Heart right ventricle (tissue), 16 donors: ENCODE results near the gene RBM5. TPM values are rescaled to one million over a fixed set of nuclear protein-coding genes. Genes with fewer than 3 reads are reported as not detected.

Source experiments
- ATAC-seq, 8 donors: fragments of 200-7000 bp; cut with Tn5 transposase; one replicate each; pipeline ENCODE4 v1.9.1; 2020; ENCODE audit warnings: mild to moderate bottlenecking in 8 of 8, moderate library complexity in 8 of 8, moderate number of reproducible peaks in 1 of 8
- DNase-seq, 2 donors: peaks; one replicate each; pipeline ENCODE4 v3.0.0-alpha.2; 2020
- H3K27ac ChIP-seq, 10 donors: fragments of 200-600 bp; sonication (generic) in 2 of 10; one replicate each; pipeline versions ENCODE4 v1.5.0 to v1.8.0; 2020 to 2022; ENCODE audit warnings: mild to moderate bottlenecking in 3 of 10
- H3K27me3 ChIP-seq, 7 donors: fragments of 200-600 bp; one replicate each; pipeline ENCODE4 v1.8.0; 2021 to 2022; ENCODE audit warnings: mild to moderate bottlenecking in 2 of 7
- H3K36me3 ChIP-seq, 9 donors: fragments of 200-600 bp; sonication (generic) in 1 of 9; one replicate each; pipeline versions ENCODE4 v1.5.0 to v1.8.0; 2020 to 2022; ENCODE audit warnings: mild to moderate bottlenecking in 2 of 9
- H3K4me1 ChIP-seq, 9 donors: fragments of 200-600 bp; sonication (generic) in 1 of 9; one replicate each; pipeline versions ENCODE4 v1.5.0 to v1.8.0; 2020 to 2022; ENCODE audit warnings: mild to moderate bottlenecking in 4 of 9
- H3K4me3 ChIP-seq, 10 donors: fragments of 200-600 bp; sonication (generic) in 2 of 10; one replicate each; pipeline versions ENCODE4 v1.5.0 to v1.8.0; 2020 to 2022; ENCODE audit warnings: mild to moderate bottlenecking in 7 of 10, moderate library complexity in 2 of 10
- H3K9me3 ChIP-seq, 11 donors: fragments of 200-600 bp in 10 of 11; sonication (generic) in 2 of 11; one replicate each; pipeline versions ENCODE4 v1.5.0 to v1.8.0; 2013 to 2022; ENCODE audit warnings: mild to moderate bottlenecking in 2 of 11, control low read depth in 1 of 11, moderate library complexity in 1 of 11
- CTCF ChIP-seq, 9 donors: fragments of 200-600 bp; sonication (generic) in 2 of 9; IDR thresholded peaks; one replicate each; pipeline versions ENCODE4 v1.5.0 to v1.8.0; 2021 to 2022; ENCODE audit warnings: antibody characterized with exemption in 9 of 9, mild to moderate bottlenecking in 5 of 9, moderate library complexity in 1 of 9
- WGBS, 2 donors: extraction: QIAGEN DNeasy Blood & Tissue Kit; methylation state at CpG; one replicate each; pipeline ENCODE4 v1.1.7; 2013; ENCODE audit warnings: inconsistent platforms in 1 of 2; 5-methylcytosine and 5-hydroxymethylcytosine counted together
- intact Hi-C, 10 donors: fragments of 100-400 bp; cut with DNase I; formaldehyde crosslinking; loops; one replicate each; pipeline versions ENCODE4 v1.11.1 to v1.14.2; 2022
- polyA plus RNA-seq, 2 donors: library from polyadenylated mRNA; stranded (reverse); fragments of 200-250 nt; gene quantifications; one replicate each; pipeline ENCODE4 v1.2.3, GENCODE V29; 2013
- total RNA-seq, 10 donors: library from RNA; stranded (reverse); fragmentation: NEBNext Ultra II Directional in 3 of 10; extraction: Animal tissue kit (Norgen Biotek cat#: 25700) in 3 of 10; gene quantifications; one replicate each; pipeline versions ENCODE4 v1.2.1 to v1.2.4, GENCODE V29; 2021 to 2023
- donor health status: Arrhythmogenic right ventricular cardiomyopathy.
- donor health status: ischemic (EF 13 %, LVEDD 7.1; RV severe dilation, severe dysfunction).
- donor health status: healthy with polysubstance abuse.
- donor health status: DM: no; HTN: yes; CAD: no.
- donor health status: DM: no; HTN: no; CAD: no.
- donor health status: ischemic (EF 25% LVEDD 6.9; RV normal size, moderate dysfunction).
- donor health status: ischemic (EF 25% LVEDD 5.7; RV mildly dilated, moderate dysfunction).
- donor health status: healthy.
- donor health status: DM: yes; HTN: yes; CAD: no.
- donor health status: Ischemic cardiomyopathy.
- donor health status: ischemic (EF 35%, LVEDD 5.7; RV mildly dilated, moderate dysfunction).
- donor health status: nonischemic (EF 11% LVEDD 7.7; RV severe dilation, severe dysfunction).
- donor health status: DM: yes; HTN: yes; CAD: no.
- donor health status: PGD.
- donor health status: ischemic (EF 29% LVEDD 5.4; RV normal size, mild dysfunction).
- donor health status: nonischemic (EF 23%, LVEDD 6.1; RV moderate dilation, normal function).

RBM5 gene
- total and polyA plus RNA-seq, 12 donors: 30.2 to 86.3 (median 56.8) TPM

DNA sequence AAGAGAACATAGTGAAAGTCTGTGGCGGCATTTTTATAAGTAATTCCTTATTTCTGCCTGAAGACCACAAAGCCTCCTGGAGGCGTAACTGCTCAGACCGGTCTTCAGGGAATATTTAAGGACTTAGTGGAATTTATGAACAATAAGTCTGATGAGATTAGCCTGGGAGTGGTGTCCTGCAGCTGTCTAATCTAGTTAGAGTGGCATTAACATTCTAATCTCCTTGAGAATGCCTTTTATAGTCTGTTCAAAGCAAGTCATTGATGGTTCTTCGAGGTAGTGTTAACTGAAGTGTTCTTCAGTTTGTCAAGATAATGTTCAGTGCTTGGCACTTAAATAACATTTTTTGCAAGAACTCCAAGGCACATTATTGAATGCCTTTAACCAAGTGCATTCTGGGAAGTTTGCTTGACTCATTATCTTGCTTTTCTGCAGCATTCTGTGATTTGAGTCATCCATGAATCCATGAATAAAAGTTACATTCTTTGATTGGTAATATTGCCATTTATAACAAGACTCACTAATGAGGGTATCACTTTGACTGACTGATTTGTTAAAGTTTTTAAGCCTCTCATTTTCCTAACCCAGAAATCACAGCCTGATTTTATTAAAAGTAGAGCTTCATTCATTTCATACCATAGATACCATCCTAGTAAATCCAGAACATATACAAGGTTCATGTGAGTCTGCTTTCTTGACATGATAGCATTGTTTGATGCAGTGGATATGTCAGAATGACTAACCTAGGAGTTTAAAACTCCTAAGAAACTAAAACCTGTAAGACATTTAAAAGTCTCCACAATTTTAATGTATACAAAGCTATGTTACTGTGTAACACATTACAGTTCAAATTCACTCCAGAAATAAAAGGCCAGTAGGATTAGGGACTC, 12.5 kb downstream of the RBM5 start:
- peak overlapping the region in 1 of 10 donors; percentile 1 for H3K27ac ChIP-seq
- ATAC-seq: peak in 2 of 8 donors; percentile 36 to 60

DNA sequence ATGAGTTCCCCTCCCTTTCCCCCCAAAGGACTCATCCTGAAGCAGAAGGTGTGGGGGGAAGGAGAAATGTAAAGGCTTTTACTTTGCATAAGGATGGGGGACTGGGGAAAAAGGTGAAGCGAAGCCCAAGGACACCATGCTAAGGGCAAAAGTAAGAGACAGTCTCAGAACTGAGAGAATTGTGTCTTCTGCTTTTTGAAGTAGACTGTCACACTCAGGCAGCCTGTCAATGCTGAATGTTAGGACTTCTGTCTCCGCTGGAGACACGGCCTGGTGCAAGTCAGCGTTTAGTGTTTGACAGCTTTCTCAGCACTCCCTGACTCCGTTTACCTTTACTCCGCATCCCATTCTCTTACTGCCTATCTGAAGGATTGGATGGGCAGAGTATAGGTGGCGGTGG, 13.8 kb downstream of the RBM5 start:
- H3K36me3 ChIP-seq: peaks cover 10 to 100% (median 94%) of the 10 kb centered on the region in 9 donors
- no peak for ATAC-seq
- no peak for DNase-seq
- no peak for TF ChIP-seq CTCF (IDR thresholded peaks at IDR 0.05)
- no peaks in the 10 kb centered on the region for H3K27me3 ChIP-seq
- 91 to 96% methylated on average over 7 of the region's 7 CpGs for WGBS, 2 donors
- intact Hi-C loops: no loop called here
- H3K27ac ChIP-seq: no peak overlapping the region
- H3K9me3 ChIP-seq: no peaks in the 10 kb centered on the region
- H3K4me1 ChIP-seq: peaks cover 0 to 11% (median 4%) of the 10 kb centered on the region in 9 donors
- no peak overlapping the region for H3K4me3 ChIP-seq

More for the DNA sequence above, 12.5 kb downstream of the RBM5 start:
- WGBS, 2 donors: 43 to 57% methylated on average over 4 of the region's 4 CpGs
- Histone ChIP-seq H3K4me1 (peaks cover 0 to 11% (median 4%) of the 10 kb centered on the region in 9 donors), H3K27me3 (no peaks in the 10 kb centered on the region), H3K9me3 (no peaks in the 10 kb centered on the region), H3K4me3 (no peak overlapping the region), H3K36me3 (peaks cover 6 to 100% (median 94%) of the 10 kb centered on the region in 9 donors)
- no peak for TF ChIP-seq CTCF (IDR thresholded peaks at IDR 0.05)
- intact Hi-C loops: no loop called here
- no peak for DNase-seq

GRCh38 chr3:50111757-50112156, 23.0 kb downstream of the RBM5 start:
- intact Hi-C loops: no loop called here
- Histone ChIP-seq H3K27ac (peak overlapping the region in 3 of 10 donors; percentile 2 to 47 (median 19)), H3K9me3 (no peaks in the 10 kb centered on the region), H3K36me3 (peaks cover 12 to 100% (median 98%) of the 10 kb centered on the region in 9 donors), H3K4me3 (no peak overlapping the region), H3K4me1 (peaks cover 0 to 23% (median 0%) of the 10 kb centered on the region in 9 donors), H3K27me3 (no peaks in the 10 kb centered on the region)
- 68 to 80% methylated on average over 5 of the region's 5 CpGs for WGBS, 2 donors
- no peak for TF ChIP-seq CTCF (IDR thresholded peaks at IDR 0.05)
- ATAC-seq: peak in 4 of 8 donors; percentile 15 to 55 (median 32)
- no peak for DNase-seq

GRCh38 chr3:50112462-50112861, 23.7 kb downstream of the RBM5 start:
- H3K27ac ChIP-seq: no peak overlapping the region
- no peak for TF ChIP-seq CTCF (IDR thresholded peaks at IDR 0.05)
- peaks cover 10 to 100% (median 98%) of the 10 kb centered on the region in 9 donors for H3K36me3 ChIP-seq
- peaks cover 0 to 23% (median 0%) of the 10 kb centered on the region in 9 donors for H3K4me1 ChIP-seq
- intact Hi-C loops: no loop called here
- no peaks in the 10 kb centered on the region for H3K27me3 ChIP-seq
- peak in 7 of 8 donors; percentile 31 to 90 (median 62) for ATAC-seq
- no peak for DNase-seq
- H3K4me3 ChIP-seq: no peak overlapping the region
- WGBS, 2 donors: 86 to 87% methylated on average over 3 of the region's 3 CpGs
- H3K9me3 ChIP-seq: no peaks in the 10 kb centered on the region
